Mesenchymal stem cell (in vitro differentiated cells and primary cell): ENCODE results near the gene ALK.
A peak's percentile ranks its signal among the peaks of the same experiment; 100 is the strongest.

Source experiments
- DNase-seq: peaks from one replicate; pipeline ENCODE4 v3.0.0-alpha.2; 2013
- H2AFZ ChIP-seq: one replicate; pipeline ENCODE4 v1.6.1; 2013; ENCODE audit warnings: low read depth, mild to moderate bottlenecking, control low read depth, inconsistent platforms, low read length, moderate library complexity
- H2AK5ac ChIP-seq: 2 replicates; pipeline ENCODE4 v1.6.1; 2013; ENCODE audit warnings: low read length, moderate library complexity, mild to moderate bottlenecking, inconsistent platforms; ENCODE audit not compliant: severe bottlenecking
- H2BK120ac ChIP-seq: one replicate; pipeline ENCODE4 v1.6.1; 2013; ENCODE audit warnings: low read depth, mild to moderate bottlenecking, inconsistent platforms, low read length, moderate library complexity
- H2BK12ac ChIP-seq, 2 experiments: one replicate each; pipeline ENCODE4 v1.6.1; 2013; ENCODE audit warnings: inconsistent platforms in 2 of 2, low read length in 2 of 2, mild to moderate bottlenecking in 2 of 2, moderate library complexity in 2 of 2, control low read depth in 1 of 2
- H2BK15ac ChIP-seq: one replicate; pipeline ENCODE4 v1.6.1; 2013; ENCODE audit warnings: mild to moderate bottlenecking, low read depth, inconsistent platforms; ENCODE audit not compliant: poor library complexity, severe bottlenecking
- H2BK5ac ChIP-seq: 2 replicates; pipeline ENCODE4 v1.6.1; 2013; ENCODE audit warnings: low read depth, mild to moderate bottlenecking, low read length, control low read depth, inconsistent platforms; ENCODE audit not compliant: poor library complexity, severe bottlenecking
- H3K14ac ChIP-seq, 2 experiments: one replicate each; pipeline ENCODE4 v1.6.1; 2013; ENCODE audit warnings: inconsistent platforms in 2 of 2, low read length in 2 of 2, control low read depth in 1 of 2, mild to moderate bottlenecking in 1 of 2, moderate library complexity in 1 of 2
- H3K18ac ChIP-seq, 2 experiments: one replicate each; pipeline ENCODE4 v1.6.1; 2013; ENCODE audit warnings: inconsistent platforms in 2 of 2, low read length in 2 of 2, control low read depth in 1 of 2, low read depth in 1 of 2, mild to moderate bottlenecking in 1 of 2
- H3K23ac ChIP-seq, 2 experiments: one replicate each; pipeline ENCODE4 v1.6.1; 2013; ENCODE audit warnings: inconsistent platforms in 2 of 2, low read length in 2 of 2, mild to moderate bottlenecking in 2 of 2, moderate library complexity in 2 of 2, control low read depth in 1 of 2
- H3K27ac ChIP-seq: 2 replicates; pipeline ENCODE4 v1.5.1; 2013; ENCODE audit warnings: mild to moderate bottlenecking, moderate library complexity, low read length, control low read depth, inconsistent platforms; ENCODE audit not compliant: poor library complexity, severe bottlenecking
- H3K27me3 ChIP-seq, 2 experiments: 2 replicates each; pipeline versions ENCODE4 v1.6.1 to v1.7.0; 2013; ENCODE audit warnings: low read length in 2 of 2, mild to moderate bottlenecking in 2 of 2, moderate library complexity in 2 of 2, control low read depth in 1 of 2, inconsistent platforms in 1 of 2; ENCODE audit not compliant: control insufficient read depth in 1 of 2, insufficient read depth in 1 of 2
- H3K36me3 ChIP-seq, 2 experiments: 2 replicates each; pipeline versions ENCODE4 v1.6.1 to v1.7.0; 2013; ENCODE audit warnings: low read length in 2 of 2, control low read depth in 1 of 2, inconsistent platforms in 1 of 2, low read depth in 1 of 2, mild to moderate bottlenecking in 1 of 2; ENCODE audit not compliant: insufficient read depth in 2 of 2, control insufficient read depth in 1 of 2
- H3K4ac ChIP-seq, 2 experiments: one replicate each; pipeline ENCODE4 v1.6.1; 2013; ENCODE audit warnings: inconsistent platforms in 2 of 2, low read length in 2 of 2, mild to moderate bottlenecking in 2 of 2, moderate library complexity in 2 of 2, control low read depth in 1 of 2, low read depth in 1 of 2
- H3K4me1 ChIP-seq: 2 replicates; pipeline ENCODE4 v1.6.1; 2013; ENCODE audit warnings: low read depth, low read length, control low read depth; ENCODE audit not compliant: control insufficient read depth, insufficient read depth
- H3K4me2 ChIP-seq: 2 replicates; pipeline ENCODE4 v1.6.1; 2013; ENCODE audit warnings: low read length, mild to moderate bottlenecking, inconsistent platforms; ENCODE audit not compliant: poor library complexity, severe bottlenecking
- H3K4me3 ChIP-seq, 2 experiments: 2 replicates each; pipeline versions ENCODE4 v1.5.1 to v1.7.0; 2013; ENCODE audit warnings: low read length in 2 of 2, mild to moderate bottlenecking in 2 of 2, control low read depth in 1 of 2, low read depth in 1 of 2; ENCODE audit not compliant: insufficient read depth in 1 of 2
- H3K79me1 ChIP-seq: replicated peaks from 2 replicates; pipeline ENCODE4 v1.6.1; 2013; ENCODE audit warnings: mild to moderate bottlenecking, control low read depth, low read length, inconsistent platforms; ENCODE audit not compliant: poor library complexity, severe bottlenecking
- H3K9ac ChIP-seq: 2 replicates; pipeline ENCODE4 v1.7.0; 2013; ENCODE audit warnings: mild to moderate bottlenecking, low read length, moderate library complexity
- H3K9me3 ChIP-seq: 2 replicates; pipeline ENCODE4 v1.7.0; 2013; ENCODE audit warnings: mild to moderate bottlenecking, low read length; ENCODE audit not compliant: control insufficient read depth
- H4K8ac ChIP-seq: one replicate; pipeline ENCODE4 v1.6.1; 2013; ENCODE audit warnings: inconsistent platforms, mild to moderate bottlenecking, low read length, moderate library complexity
- H4K91ac ChIP-seq: one replicate; pipeline ENCODE4 v1.6.1; 2013; ENCODE audit warnings: mild to moderate bottlenecking, low read length, inconsistent platforms
- WGBS: methylation state at CpG from one replicate; pipeline ENCODE4 v1.1.7; 2013; ENCODE audit warnings: mixed read lengths; 5-methylcytosine and 5-hydroxymethylcytosine counted together

ALK gene

DNA sequence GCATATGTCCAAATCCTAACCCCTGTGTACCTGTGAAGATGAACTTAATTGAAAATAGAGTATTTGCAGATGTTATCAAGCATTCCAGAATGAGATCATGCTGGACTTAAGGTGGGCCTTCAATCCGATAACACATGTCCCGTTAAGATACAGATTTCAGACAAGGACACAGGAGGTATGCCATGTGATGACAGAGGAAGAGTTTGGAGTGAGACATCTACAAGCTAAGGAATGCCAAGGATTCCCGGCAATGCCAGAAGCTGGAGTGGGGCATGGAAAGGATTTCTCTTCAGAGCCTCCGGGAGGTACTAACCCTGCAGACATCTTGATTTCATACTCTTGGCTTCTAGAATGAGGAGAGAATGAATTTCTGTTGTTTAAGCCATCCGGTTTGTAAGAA lies 231.7 kb downstream of the ALK start:
- Histone ChIP-seq H3K4me1 (no peaks in the 10 kb centered on the region), H3K27ac (no peak overlapping the region), H4K8ac (no peak overlapping the region), H4K91ac (no peak overlapping the region), H3K9me3 (peaks cover 5% of the 10 kb centered on the region), H2BK15ac (no peak overlapping the region), H3K4me3 (no peak overlapping the region), H3K4me2 (no peak overlapping the region), H2BK5ac (no peak overlapping the region), H3K79me1 (no peaks in the 10 kb centered on the region), H2AFZ (no peak overlapping the region), H3K27me3 (peaks cover 0 to 3% of the 10 kb centered on the region in 2 experiments), H3K23ac (no peak overlapping the region), H2BK12ac (no peak overlapping the region), H2AK5ac (no peak overlapping the region), H2BK120ac (no peak overlapping the region), H3K9ac (no peak overlapping the region), H3K36me3 (peaks cover 0 to 5% of the 10 kb centered on the region in 2 experiments), H3K18ac (no peak overlapping the region), H3K14ac (no peak overlapping the region), H3K4ac (no peak overlapping the region)
- WGBS, result 92% methylated on average over 5 of the region's 5 CpGs
- no peak for DNase-seq

DNA sequence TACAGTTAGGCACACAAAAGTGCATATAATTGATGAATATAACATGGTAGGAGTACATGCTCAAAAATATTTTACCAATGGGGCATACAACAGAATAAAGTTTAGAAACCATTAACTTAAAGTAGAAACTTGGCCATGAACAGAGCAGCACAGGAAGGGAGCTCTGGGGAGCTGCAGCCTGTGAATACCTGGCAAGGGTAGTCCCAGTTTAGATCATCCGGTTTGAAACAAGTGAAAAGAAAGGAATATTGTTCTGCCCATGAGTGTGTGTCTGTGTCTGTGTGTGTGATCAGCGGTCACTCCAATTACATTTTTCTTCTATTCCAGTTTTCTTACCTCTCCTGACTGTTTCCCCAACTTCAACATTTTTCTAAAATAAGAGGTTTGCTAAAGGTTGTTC lies 233.0 kb downstream of the ALK start:
- H4K8ac ChIP-seq, result no peak overlapping the region
- no peak overlapping the region for H3K18ac ChIP-seq
- H3K27ac ChIP-seq, result no peak overlapping the region
- no peak overlapping the region for H2BK15ac ChIP-seq
- peaks cover 5% of the 10 kb centered on the region for H3K9me3 ChIP-seq
- H3K27me3 ChIP-seq, result peaks cover 0 to 3% of the 10 kb centered on the region in 2 experiments
- no peak overlapping the region for H3K23ac ChIP-seq
- H3K4me2 ChIP-seq, result no peak overlapping the region
- no peak overlapping the region for H3K4me3 ChIP-seq
- peaks cover 0 to 5% of the 10 kb centered on the region in 2 experiments for H3K36me3 ChIP-seq
- H2BK5ac ChIP-seq, result no peak overlapping the region
- no peak overlapping the region for H4K91ac ChIP-seq
- H2BK12ac ChIP-seq, result no peak overlapping the region
- DNase-seq, result no peak
- peak overlapping the region; percentile 34 for H2BK120ac ChIP-seq
- H3K4ac ChIP-seq, result no peak overlapping the region
- no peaks in the 10 kb centered on the region for H3K4me1 ChIP-seq
- H2AFZ ChIP-seq, result no peak overlapping the region
- no CpG with 5 or more reads among the region's 2 CpGs for WGBS
- H2AK5ac ChIP-seq, result no peak overlapping the region
- H3K79me1 ChIP-seq, result no peaks in the 10 kb centered on the region
- H3K14ac ChIP-seq, result no peak overlapping the region
- H3K9ac ChIP-seq, result no peak overlapping the region

DNA sequence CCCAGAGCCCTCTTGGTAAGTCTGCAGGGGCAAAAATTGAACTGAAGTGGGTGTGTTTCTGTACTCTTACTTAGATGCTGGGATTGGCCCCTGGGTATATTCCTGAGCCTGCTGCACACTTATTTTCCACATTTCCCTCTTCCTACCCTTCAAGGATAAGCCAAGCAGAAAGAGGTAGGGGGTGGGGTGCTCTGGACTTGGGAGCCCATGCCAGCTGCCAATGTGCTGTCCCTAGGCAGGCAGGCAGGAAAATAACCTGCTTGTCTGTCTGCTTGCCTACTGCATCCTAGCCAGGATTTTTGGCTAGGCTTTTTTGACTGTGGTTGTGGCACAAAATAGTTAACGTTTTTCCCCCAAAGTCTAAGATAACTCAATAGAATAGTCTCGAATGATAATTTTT lies 234.3 kb downstream of the ALK start:
- Histone ChIP-seq H3K4me3 (no peak overlapping the region), H3K4me2 (no peak overlapping the region), H3K4me1 (no peaks in the 10 kb centered on the region), H3K4ac (no peak overlapping the region), H3K36me3 (peaks cover 0 to under 1% of the 10 kb centered on the region in 2 experiments), H2BK5ac (no peak overlapping the region), H4K8ac (no peak overlapping the region), H3K14ac (no peak overlapping the region), H3K27me3 (peaks cover 0 to 3% of the 10 kb centered on the region in 2 experiments), H2AK5ac (no peak overlapping the region), H3K9ac (no peak overlapping the region), H3K23ac (no peak overlapping the region), H2BK15ac (no peak overlapping the region), H2AFZ (no peak overlapping the region), H4K91ac (no peak overlapping the region), H2BK120ac (no peak overlapping the region), H3K27ac (no peak overlapping the region), H3K79me1 (no peaks in the 10 kb centered on the region), H3K18ac (no peak overlapping the region), H3K9me3 (peaks cover 1% of the 10 kb centered on the region), H2BK12ac (no peak overlapping the region)
- no peak for DNase-seq
- WGBS, result no CpG with 5 or more reads among the region's 2 CpGs

DNA sequence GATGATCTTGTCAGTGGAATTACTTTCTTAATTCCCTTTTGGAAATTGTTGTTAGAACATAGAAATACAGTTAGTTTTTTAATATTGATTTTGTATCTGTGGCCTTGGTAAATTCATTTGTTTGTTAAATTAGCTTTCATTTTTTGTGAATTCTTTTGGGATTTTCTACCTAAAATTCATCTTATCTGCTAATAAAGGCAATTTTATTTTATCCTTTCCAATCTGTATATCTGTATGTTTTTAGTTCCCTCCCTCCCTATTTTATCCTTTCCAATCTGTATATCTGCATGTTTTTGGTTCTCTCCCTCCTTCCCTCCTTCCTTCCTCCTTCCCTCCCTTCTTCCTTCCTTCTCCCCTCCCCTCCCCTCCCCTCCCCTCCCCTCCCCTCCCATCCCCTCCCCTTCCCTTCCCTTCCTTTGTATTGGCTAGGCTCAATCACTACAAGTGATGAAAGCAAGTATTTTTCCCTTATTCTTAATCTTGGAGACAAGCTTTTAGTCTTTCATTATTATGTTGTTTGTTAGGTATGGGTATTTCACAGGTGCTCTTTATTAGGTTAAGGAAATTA lies 244.4 kb downstream of the ALK start:
- Histone ChIP-seq H3K4me2 (no peak overlapping the region), H3K4ac (no peak overlapping the region), H4K91ac (no peak overlapping the region), H3K4me1 (no peaks in the 10 kb centered on the region), H3K4me3 (no peak overlapping the region), H3K79me1 (no peaks in the 10 kb centered on the region), H2BK15ac (no peak overlapping the region), H4K8ac (no peak overlapping the region), H3K9ac (no peak overlapping the region), H3K18ac (no peak overlapping the region), H2AFZ (no peak overlapping the region), H2BK120ac (no peak overlapping the region), H3K23ac (no peak overlapping the region), H3K14ac (no peak overlapping the region), H3K36me3 (no peaks in the 10 kb centered on the region), H3K27me3 (no peaks in the 10 kb centered on the region), H3K27ac (no peak overlapping the region), H3K9me3 (no peaks in the 10 kb centered on the region), H2BK12ac (no peak overlapping the region), H2BK5ac (no peak overlapping the region), H2AK5ac (no peak overlapping the region)
- DNase-seq, result no peak
